Upper lobe of left lung (tissue), 6 donors: ENCODE data around the gene NPHP4. TPM values are rescaled to one million over a fixed set of nuclear protein-coding genes. Genes with fewer than 3 reads are reported as not detected.
A peak's percentile ranks its signal among the peaks of the same experiment; 100 is the strongest.

Experiments
- ATAC-seq, 2 donors: fragments of 200-7000 bp; cut with Tn5 transposase; one replicate each; pipeline ENCODE4 v1.9.1; 2022; ENCODE audit warnings: mild to moderate bottlenecking in 2 of 2, moderate library complexity in 2 of 2; ENCODE audit not compliant: low FRiP score in 2 of 2
- DNase-seq, 2 donors: peaks; one replicate each; pipeline ENCODE4 v3.0.0-alpha.2; 2019 to 2020
- H3K27ac ChIP-seq, 4 donors: fragments of 200-600 bp; sonication (generic); one replicate each; pipeline ENCODE4 v1.5.1; 2016 to 2019
- H3K27me3 ChIP-seq, 4 donors: fragments of 200-600 bp; sonication (generic); one replicate each; pipeline ENCODE4 v1.5.1; 2017 to 2019
- H3K36me3 ChIP-seq, 4 donors: fragments of 200-600 bp; sonication (generic); one replicate each; pipeline ENCODE4 v1.5.1; 2016 to 2019
- H3K4me1 ChIP-seq, 4 donors: fragments of 200-600 bp; sonication (generic); one replicate each; pipeline ENCODE4 v1.5.1; 2018 to 2019
- H3K4me3 ChIP-seq, 4 donors: fragments of 200-600 bp; sonication (generic); one replicate each; pipeline ENCODE4 v1.5.1; 2017 to 2019; ENCODE audit warnings: mild to moderate bottlenecking in 2 of 4, moderate library complexity in 1 of 4
- H3K9me3 ChIP-seq, 4 donors: fragments of 200-600 bp; sonication (generic); one replicate each; pipeline ENCODE4 v1.5.1; 2018 to 2019
- CTCF ChIP-seq, 6 experiments: fragments of 450-650 bp in 4 of 6; fragments of 200-600 bp in 2 of 6; sonication (generic) in 2 of 6; IDR thresholded peaks; one replicate each; pipeline ENCODE4 v1.5.1; 2016 to 2019; ENCODE audit warnings: antibody characterized with exemption in 6 of 6
- EP300 ChIP-seq, 4 donors: sonication (generic); formaldehyde crosslinking; IDR thresholded peaks; one replicate each; pipeline ENCODE4 v1.5.1; 2017; ENCODE audit warnings: antibody characterized with exemption in 4 of 4, control low read depth in 2 of 4
- POLR2A ChIP-seq, 4 donors: fragments of 450-650 bp; IDR thresholded peaks; one replicate each; pipeline ENCODE4 v1.5.1; 2016 to 2017; ENCODE audit warnings: antibody characterized with exemption in 4 of 4, mild to moderate bottlenecking in 2 of 4
- POLR2AphosphoS5 ChIP-seq, 2 donors: sonication (generic); formaldehyde crosslinking; IDR thresholded peaks; one replicate each; pipeline ENCODE4 v1.5.1; 2017; ENCODE audit warnings: antibody characterized with exemption in 2 of 2
- WGBS, 2 donors: methylation state at CpG; one replicate each; pipeline ENCODE4 v1.1.5; 2017 to 2018; 5-methylcytosine and 5-hydroxymethylcytosine counted together
- total RNA-seq, 6 donors: library from RNA; depleted of rRNA in 4 of 6; stranded (reverse); fragments of >200 nt in 4 of 6; gene quantifications; one replicate each; pipeline versions ENCODE4 v1.1.0 to v1.2.1, GENCODE V29; 2016 to 2021
- donor health status: DM: no; HTN: no; CAD: no; lungs with moderate emphysema.
- donor health status: DM: no; HTN: yes; CAD: no; lungs with severe emphysema.

The NPHP4 gene
- total RNA-seq, 6 donors from 2014 or later: 13.5 to 45.1 (median 19.9) TPM

- WGBS, 2 donors: 88 to 90% methylated on average over 13 to 14 of the region's 14 CpGs
- no peak for DNase-seq
- Histone ChIP-seq H3K36me3 (peaks cover 0 to 6% (median 0%) of the 10 kb centered on the region in 4 donors), H3K27me3 (no peaks in the 10 kb centered on the region), H3K4me3 (no peak overlapping the region), H3K4me1 (no peaks in the 10 kb centered on the region), H3K27ac (no peak overlapping the region), H3K9me3 (no peaks in the 10 kb centered on the region)
- TF ChIP-seq EP300 (IDR thresholded peaks at IDR 0.05) (no peak), POLR2AphosphoS5 (IDR thresholded peaks at IDR 0.05) (no peak), POLR2A (IDR thresholded peaks at IDR 0.05) (no peak), CTCF (IDR thresholded peaks at IDR 0.05) (no peak)
- ATAC-seq: no peak
Observed at GRCh38 chr1:5914676-5915365, 77.4 kb downstream of the NPHP4 start.

- Histone ChIP-seq H3K4me3 (no peak overlapping the region), H3K27me3 (no peaks in the 10 kb centered on the region), H3K4me1 (no peaks in the 10 kb centered on the region), H3K27ac (no peak overlapping the region), H3K36me3 (peaks cover 0 to 6% (median 0%) of the 10 kb centered on the region in 4 donors), H3K9me3 (no peaks in the 10 kb centered on the region)
- ATAC-seq (no peak), DNase-seq (no peak)
- 94 to 96% methylated on average over 10 of the region's 10 CpGs for WGBS, 2 donors
- TF ChIP-seq EP300 (IDR thresholded peaks at IDR 0.05) (no peak), POLR2A (IDR thresholded peaks at IDR 0.05) (no peak), POLR2AphosphoS5 (IDR thresholded peaks at IDR 0.05) (no peak)
Observed at GRCh38 chr1:5913876-5914275, 78.3 kb downstream of the NPHP4 start.

GRCh38 chr1:5913078-5913845 is 79.0 kb downstream of the NPHP4 start:
- H3K36me3 ChIP-seq: peaks cover 0 to 6% (median under 1%) of the 10 kb centered on the region in 4 donors
- DNase-seq (no peak), ATAC-seq (no peak)
- H3K4me3 ChIP-seq: no peak overlapping the region
- no peak overlapping the region for H3K27ac ChIP-seq
- no peaks in the 10 kb centered on the region for H3K4me1 ChIP-seq
- H3K27me3 ChIP-seq: no peaks in the 10 kb centered on the region
- TF ChIP-seq EP300 (IDR thresholded peaks at IDR 0.05) (no peak), POLR2A (IDR thresholded peaks at IDR 0.05) (no peak), POLR2AphosphoS5 (IDR thresholded peaks at IDR 0.05) (no peak), CTCF (IDR thresholded peaks at IDR 0.05) (no peak)
- no peaks in the 10 kb centered on the region for H3K9me3 ChIP-seq
- 88 to 89% methylated on average over 14 of the region's 14 CpGs for WGBS, 2 donors

GRCh38 chr1:5911871-5912271 is 80.4 kb downstream of the NPHP4 start:
- TF ChIP-seq CTCF (IDR thresholded peaks at IDR 0.05) (no peak), EP300 (IDR thresholded peaks at IDR 0.05) (no peak), POLR2AphosphoS5 (IDR thresholded peaks at IDR 0.05) (no peak), POLR2A (IDR thresholded peaks at IDR 0.05) (no peak)
- H3K4me1 ChIP-seq: no peaks in the 10 kb centered on the region
- no peaks in the 10 kb centered on the region for H3K27me3 ChIP-seq
- H3K9me3 ChIP-seq: no peaks in the 10 kb centered on the region
- peaks cover 0 to 17% (median 6%) of the 10 kb centered on the region in 4 donors for H3K36me3 ChIP-seq
- H3K4me3 ChIP-seq: no peak overlapping the region
- DNase-seq: peak in 1 of 2 donors; percentile 39
- no peak overlapping the region for H3K27ac ChIP-seq
- ATAC-seq: no peak
- WGBS, 2 donors: 94 to 96% methylated on average over 18 to 19 of the region's 19 CpGs

- Histone ChIP-seq H3K9me3 (no peaks in the 10 kb centered on the region), H3K36me3 (peaks cover 0 to 22% (median 8%) of the 10 kb centered on the region in 4 donors), H3K27me3 (no peaks in the 10 kb centered on the region), H3K4me1 (no peaks in the 10 kb centered on the region), H3K27ac (no peak overlapping the region), H3K4me3 (no peak overlapping the region)
- DNase-seq: no peak
- WGBS, 2 donors: 92 to 93% methylated on average over 14 of the region's 14 CpGs
- TF ChIP-seq EP300 (IDR thresholded peaks at IDR 0.05) (no peak), POLR2A (IDR thresholded peaks at IDR 0.05) (no peak), CTCF (IDR thresholded peaks at IDR 0.05) (no peak), POLR2AphosphoS5 (IDR thresholded peaks at IDR 0.05) (no peak)
- no peak for ATAC-seq
Observed at GRCh38 chr1:5911157-5911556, 81.1 kb downstream of the NPHP4 start.
